PC-3 (cell line): Measurements from ENCODE around the gene UACA. TPM values are rescaled to one million over a fixed set of nuclear protein-coding genes. Genes with fewer than 3 reads are reported as not detected.
A peak's percentile ranks its signal among the peaks of the same experiment; 100 is the strongest.

ENCODE experiments used
- ATAC-seq: fragments of 200-7000 bp; cut with Tn5 transposase; 2 replicates; pipeline ENCODE4 v1.9.1; 2020; ENCODE audit warnings: mild to moderate bottlenecking, moderate library complexity
- BruUV-seq: library from RNA; stranded (reverse); fragments of 400-500 nt; replicated peaks from 2 replicates; lab custom pipeline; 2021; lab: Mats Ljungman, UMichigan
- CTCF ChIA-PET: fragments of 300-600 bp; sonication (Branson Sonifier 250); formaldehyde crosslinking; loops from one replicate; lab custom pipeline; 2022; ENCODE audit warnings: antibody characterized with exemption; lab: Charles Lee
- POLR2A ChIA-PET: fragments of 300-600 bp; sonication (Branson Sonifier 250); formaldehyde crosslinking; loops from one replicate; lab custom pipeline; 2022; ENCODE audit warnings: antibody characterized with exemption; ENCODE audit not compliant: unreplicated experiment; lab: Charles Lee
- DNase-seq: peaks from one replicate; pipeline ENCODE4 v3.0.0-alpha.2; 2015
- H2AFZ ChIP-seq: fragments of 300-600 bp; sonication (generic); 2 replicates; pipeline ENCODE4 v1.6.0; 2016; ENCODE audit warnings: antibody characterized with exemption, low read length
- H3F3A ChIP-seq: fragments of 300-600 bp; sonication (generic); one replicate; pipeline ENCODE4 v1.6.0; 2017; ENCODE audit warnings: antibody characterized with exemption, low read length, control low read depth, mild to moderate bottlenecking; ENCODE audit not compliant: unreplicated experiment
- H3K27ac ChIP-seq: fragments of 300-600 bp; sonication (generic); 2 replicates; pipeline ENCODE4 v1.5.1; 2016; ENCODE audit warnings: mild to moderate bottlenecking, low read length
- H3K27me3 ChIP-seq: fragments of 300-600 bp; sonication (generic); 2 replicates; pipeline ENCODE4 v1.6.1; 2016; ENCODE audit warnings: low read length, mixed read lengths
- H3K36me3 ChIP-seq: fragments of 300-600 bp; sonication (generic); 2 replicates; pipeline ENCODE4 v1.6.1; 2016; ENCODE audit warnings: low read depth, mixed run types, low read length, mixed read lengths
- H3K4me1 ChIP-seq: fragments of 300-600 bp; sonication (generic); 2 replicates; pipeline ENCODE4 v1.5.1; 2016; ENCODE audit warnings: low read length; ENCODE audit not compliant: insufficient read depth
- H3K4me2 ChIP-seq: fragments of 300-600 bp; sonication (generic); 2 replicates; pipeline ENCODE4 v1.6.0; 2016; ENCODE audit warnings: low read length
- H3K4me3 ChIP-seq: fragments of 300-600 bp; sonication (generic); 2 replicates; pipeline ENCODE4 v1.5.1; 2016; ENCODE audit warnings: mild to moderate bottlenecking, low read length, mixed read lengths
- H3K79me2 ChIP-seq: fragments of 300-600 bp; sonication (generic); 2 replicates; pipeline ENCODE4 v1.6.1; 2017; ENCODE audit warnings: low read length, mixed read lengths
- H3K9ac ChIP-seq: fragments of 300-600 bp; sonication (generic); 2 replicates; pipeline ENCODE4 v1.6.0; 2016; ENCODE audit warnings: mild to moderate bottlenecking, low read length
- H3K9me2 ChIP-seq: fragments of 300-600 bp; sonication (generic); replicated peaks from 2 replicates; pipeline ENCODE4 v1.6.1; 2016; ENCODE audit warnings: mixed run types, low read length, mixed read lengths
- H3K9me3 ChIP-seq: fragments of 300-600 bp; sonication (generic); 2 replicates; pipeline ENCODE4 v1.6.1; 2016; ENCODE audit warnings: low read length, mixed read lengths
- H4K20me1 ChIP-seq: fragments of 300-600 bp; sonication (generic); 2 replicates; pipeline ENCODE4 v1.6.1; 2016; ENCODE audit warnings: low read length, mixed read lengths
- CTCF ChIP-seq: fragments of 300-600 bp; sonication (generic); conservative IDR thresholded peaks from 2 replicates; pipeline ENCODE4 v1.5.1; 2017; ENCODE audit warnings: antibody characterized with exemption, low read depth, mild to moderate bottlenecking, low read length
- EZH2 ChIP-seq: fragments of 300-600 bp; sonication (generic); IDR thresholded peaks from one replicate; pipeline ENCODE4 v1.6.1; 2017; ENCODE audit warnings: antibody characterized with exemption, mild to moderate bottlenecking, low read length; ENCODE audit not compliant: unreplicated experiment
- EZH2phosphoT487 ChIP-seq: fragments of 300-600 bp; sonication (generic); IDR thresholded peaks from 2 replicates; pipeline ENCODE4 v1.6.1; 2018; ENCODE audit warnings: mild to moderate bottlenecking, antibody characterized with exemption, low read length, borderline replicate concordance
- intact Hi-C: fragments of 100-400 bp; cut with micrococcal nuclease; formaldehyde crosslinking; loops from 2 replicates; pipeline ENCODE4 v1.9.0; 2023
- total RNA-seq: library from RNA; depleted of rRNA; stranded (reverse); fragments of >200 nt; gene quantifications from 2 replicates; pipeline ENCODE4 v1.2.3, GENCODE V29; 2014

UACA gene
- total RNA-seq, 1 experiment from 2014 or later: 21.7 TPM

GRCh38 chr15:70729164-70729563 is 34.2 kb downstream of the UACA start:
- no peak overlapping the region for H3K4me2 ChIP-seq
- no peak overlapping the region for H3K27ac ChIP-seq
- no peaks in the 10 kb centered on the region for H3K9me3 ChIP-seq
- no peak for TF ChIP-seq EZH2phosphoT487
- no peak for TF ChIP-seq EZH2
- no peak for TF ChIP-seq CTCF
- intact Hi-C loops: no loop called here
- no TSS peak for BruUV-seq
- H4K20me1 ChIP-seq: no peaks in the 10 kb centered on the region
- no peak overlapping the region for H3K4me3 ChIP-seq
- DNase-seq (no peak), ATAC-seq (no peak)
- ChIA-PET CTCF (no interaction called here), POLR2A (no interaction called here)
- no peaks in the 10 kb centered on the region for H3K27me3 ChIP-seq
- no peaks in the 10 kb centered on the region for H3K36me3 ChIP-seq
- no peaks in the 10 kb centered on the region for H3K9me2 ChIP-seq
- peaks cover 31% of the 10 kb centered on the region for H3K79me2 ChIP-seq
- H3K4me1 ChIP-seq: no peaks in the 10 kb centered on the region
- H3F3A ChIP-seq: no peaks in the 10 kb centered on the region
- no peak overlapping the region for H3K9ac ChIP-seq
- no peak overlapping the region for H2AFZ ChIP-seq

GRCh38 chr15:70726753-70727152 is 36.6 kb downstream of the UACA start:
- H3K27ac ChIP-seq: no peak overlapping the region
- intact Hi-C loops: no loop called here

More at GRCh38 chr15:70726753-70727152, 36.6 kb downstream of the UACA start:
- Histone ChIP-seq H3K79me2 (peaks cover 31% of the 10 kb centered on the region), H4K20me1 (no peaks in the 10 kb centered on the region), H3K4me2 (no peak overlapping the region), H3K9me2 (no peaks in the 10 kb centered on the region), H3K9me3 (no peaks in the 10 kb centered on the region), H3K4me1 (no peaks in the 10 kb centered on the region), H2AFZ (no peak overlapping the region), H3K4me3 (no peak overlapping the region), H3K9ac (no peak overlapping the region), H3F3A (no peaks in the 10 kb centered on the region), H3K36me3 (no peaks in the 10 kb centered on the region), H3K27me3 (no peaks in the 10 kb centered on the region)
- ATAC-seq (peak; percentile 54), DNase-seq (no peak)
- no TSS peak for BruUV-seq
- ChIA-PET CTCF (no interaction called here), POLR2A (interaction anchor here (0.7 kb wide), 1 partner anchor 61 kb away, joined by 3 read pairs; no protein-coding TSS in a partner anchor)
- no peak for TF ChIP-seq CTCF
- no peak for TF ChIP-seq EZH2
- no peak for TF ChIP-seq EZH2phosphoT487
